ENCODE measurements around the gene FMC1. TPM values are rescaled to one million over a fixed set of nuclear protein-coding genes. Genes with fewer than 3 reads are reported as not detected.

FMC1 gene
- polyA plus RNA-seq, 3 donors, result 10.3 to 39.4 (median 39.0) TPM

GRCh38 chr7:139374246-139374645, 33.1 kb downstream of the FMC1 start:
- peaks cover 96% of the 10 kb centered on the region for H3K79me2 ChIP-seq (ENCODE audit: insufficient read depth, low read length)
- no peak overlapping the region for H3K4me2 ChIP-seq (replicated peaks; ENCODE audit: extremely low read depth, low read length, poor library complexity, severe bottlenecking)
- no peak overlapping the region for H3K27ac ChIP-seq (ENCODE audit: low read depth in 1 of 2, low read length in 2 of 2)
- Mint-ChIP-seq H3K27me3 (ENCODE audit: low read depth in 3 of 3) (no peaks in the 10 kb centered on the region), H3K9me3 (no peaks in the 10 kb centered on the region), H3K4me1 (peaks cover 2% of the 10 kb centered on the region), H3K36me3 (peaks cover 36 to 62% of the 10 kb centered on the region in 2 donors), H3K4me3 (no peak overlapping the region), H3K27ac (no peak overlapping the region)
- no peaks in the 10 kb centered on the region for H3K4me1 ChIP-seq (ENCODE audit: control insufficient read depth in 1 of 2, insufficient read depth in 2 of 2, low read length in 2 of 2)
- no peak overlapping the region for H3K4me3 ChIP-seq (replicated peaks in 1 of 3; ENCODE audit: low read depth in 2 of 3, low read length in 3 of 3)
- WGBS (ENCODE audit: insufficient coverage), result no CpG with 5 or more reads among the region's 6 CpGs
- no peak overlapping the region for H2AFZ ChIP-seq (ENCODE audit: insufficient read depth, low read depth, low read length, poor library complexity, severe bottlenecking)
- intact Hi-C loops (cut with micrococcal nuclease), result no loop called here
- TF ChIP-seq CTCF (IDR thresholded peaks at IDR 0.05), result no peak
- H4K20me1 ChIP-seq (ENCODE audit: insufficient read depth, low read length), result peaks cover 86% of the 10 kb centered on the region
- no peak for DNase-seq
- H3K9ac ChIP-seq (ENCODE audit: insufficient read depth, low read length, poor library complexity, severe bottlenecking), result no peak overlapping the region
- peaks cover 39 to 68% of the 10 kb centered on the region in 2 donors for H3K36me3 ChIP-seq (replicated peaks in 1 of 2; ENCODE audit: control insufficient read depth in 1 of 2, insufficient read depth in 2 of 2, low read length in 2 of 2)
- H3K9me3 ChIP-seq (replicated peaks in 1 of 2; ENCODE audit: control insufficient read depth in 1 of 2, insufficient read depth in 1 of 2, low read length in 2 of 2), result no peaks in the 10 kb centered on the region
- H3K27me3 ChIP-seq (ENCODE audit: control insufficient read depth in 2 of 2, insufficient read depth in 2 of 2, low read length in 2 of 2), result no peaks in the 10 kb centered on the region

DNA sequence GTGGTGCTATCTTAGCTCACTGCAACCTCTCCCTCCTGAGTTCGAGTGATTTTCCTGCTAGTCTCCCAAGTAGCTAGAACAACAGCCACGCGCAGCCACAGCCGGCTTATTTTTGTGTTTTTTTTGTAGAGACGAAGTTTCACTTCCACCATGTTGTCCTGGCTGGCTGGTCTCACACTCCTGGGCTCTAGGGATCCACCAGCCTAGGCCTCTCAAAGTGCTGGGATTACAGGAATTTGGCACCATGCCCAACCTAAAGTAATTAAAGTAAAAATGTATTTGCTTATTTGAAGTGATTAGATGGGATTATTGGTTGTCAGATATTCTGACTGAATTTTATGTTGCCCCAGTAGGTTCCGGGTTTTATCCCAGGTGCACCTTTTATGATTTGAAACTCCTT, 41.3 kb downstream of the FMC1 start:
- Mint-ChIP-seq H3K4me3 (no peak overlapping the region), H3K9me3 (peaks cover 0 to 1% (median 0%) of the 10 kb centered on the region in 7 donors), H3K36me3 (peaks cover 29 to 79% of the 10 kb centered on the region in 2 donors), H3K27ac (peak overlapping the region in 2 of 7 donors; percentile 20 to 42), H3K27me3 (ENCODE audit: low read depth in 3 of 3) (no peaks in the 10 kb centered on the region), H3K4me1 (no peaks in the 10 kb centered on the region)
- H3K4me1 ChIP-seq (ENCODE audit: control insufficient read depth in 1 of 2, insufficient read depth in 2 of 2, low read length in 2 of 2), result no peaks in the 10 kb centered on the region
- peaks cover 44 to 79% of the 10 kb centered on the region in 2 donors for H3K36me3 ChIP-seq (replicated peaks in 1 of 2; ENCODE audit: control insufficient read depth in 1 of 2, insufficient read depth in 2 of 2, low read length in 2 of 2)
- no peak overlapping the region for H3K9ac ChIP-seq (ENCODE audit: insufficient read depth, low read length, poor library complexity, severe bottlenecking)
- no peak overlapping the region for H2AFZ ChIP-seq (ENCODE audit: insufficient read depth, low read depth, low read length, poor library complexity, severe bottlenecking)
- no peaks in the 10 kb centered on the region for H3K9me3 ChIP-seq (replicated peaks in 1 of 2; ENCODE audit: control insufficient read depth in 1 of 2, insufficient read depth in 1 of 2, low read length in 2 of 2)
- H4K20me1 ChIP-seq (ENCODE audit: insufficient read depth, low read length), result peaks cover 57% of the 10 kb centered on the region
- no peak overlapping the region for H3K4me3 ChIP-seq (replicated peaks in 1 of 3; ENCODE audit: low read depth in 2 of 3, low read length in 3 of 3)
- no peaks in the 10 kb centered on the region for H3K27me3 ChIP-seq (ENCODE audit: control insufficient read depth in 2 of 2, insufficient read depth in 2 of 2, low read length in 2 of 2)
- no peak for DNase-seq
- no peak for TF ChIP-seq CTCF (IDR thresholded peaks at IDR 0.05)
- WGBS (ENCODE audit: insufficient coverage), result 33% methylated on average over 1 of the region's 6 CpGs
- peaks cover 84% of the 10 kb centered on the region for H3K79me2 ChIP-seq (ENCODE audit: insufficient read depth, low read length)
- H3K27ac ChIP-seq (ENCODE audit: low read depth in 1 of 2, low read length in 2 of 2), result no peak overlapping the region
- intact Hi-C loops (cut with micrococcal nuclease), result no loop called here
- H3K4me2 ChIP-seq (replicated peaks; ENCODE audit: extremely low read depth, low read length, poor library complexity, severe bottlenecking), result no peak overlapping the region

Measured in CD14-positive monocyte (primary cell).